Fibroblast of pulmonary artery (primary cell): ENCODE data around the gene GPC3.
A peak's percentile ranks its signal among the peaks of the same experiment; 100 is the strongest.

ENCODE experiments used
- DNase-seq: peaks from one replicate; pipeline ENCODE4 v3.0.0-alpha.2; 2010; ENCODE audit warnings: low read depth
- H3K4me3 ChIP-seq: replicated peaks from 2 replicates; pipeline ENCODE4 v1.5.1; 2011; ENCODE audit warnings: low read depth, mild to moderate bottlenecking, control low read depth, low read length, moderate library complexity
- CTCF ChIP-seq: IDR thresholded peaks from 2 replicates; pipeline ENCODE4 v1.5.1; 2011; ENCODE audit warnings: mild to moderate bottlenecking, control low read depth, low read length, inconsistent platforms; ENCODE audit errors: missing control alignments

GPC3 gene

DNA sequence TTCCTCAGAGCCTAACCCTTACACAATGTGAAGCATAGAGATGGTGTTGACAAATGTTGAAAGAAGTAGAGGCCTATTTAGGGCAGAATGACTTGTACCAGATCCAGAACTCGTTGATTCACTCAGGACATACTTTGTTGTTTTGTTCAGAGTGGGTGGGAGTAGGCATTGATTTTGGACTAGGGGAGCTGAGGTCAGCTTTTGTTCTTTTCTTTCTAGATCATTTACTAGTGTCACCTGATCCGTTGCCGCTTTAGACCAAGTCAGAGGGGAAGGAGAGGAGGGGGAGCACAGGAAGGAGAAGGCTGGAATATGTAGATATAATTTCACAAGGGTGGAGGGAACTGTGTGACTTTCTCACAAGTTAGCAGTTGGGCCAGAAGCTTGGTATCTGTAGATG lies 287.7 kb downstream of the GPC3 start:
- no peak overlapping the region for H3K4me3 ChIP-seq
- TF ChIP-seq CTCF = no peak
- DNase-seq = peak; percentile 7

DNA sequence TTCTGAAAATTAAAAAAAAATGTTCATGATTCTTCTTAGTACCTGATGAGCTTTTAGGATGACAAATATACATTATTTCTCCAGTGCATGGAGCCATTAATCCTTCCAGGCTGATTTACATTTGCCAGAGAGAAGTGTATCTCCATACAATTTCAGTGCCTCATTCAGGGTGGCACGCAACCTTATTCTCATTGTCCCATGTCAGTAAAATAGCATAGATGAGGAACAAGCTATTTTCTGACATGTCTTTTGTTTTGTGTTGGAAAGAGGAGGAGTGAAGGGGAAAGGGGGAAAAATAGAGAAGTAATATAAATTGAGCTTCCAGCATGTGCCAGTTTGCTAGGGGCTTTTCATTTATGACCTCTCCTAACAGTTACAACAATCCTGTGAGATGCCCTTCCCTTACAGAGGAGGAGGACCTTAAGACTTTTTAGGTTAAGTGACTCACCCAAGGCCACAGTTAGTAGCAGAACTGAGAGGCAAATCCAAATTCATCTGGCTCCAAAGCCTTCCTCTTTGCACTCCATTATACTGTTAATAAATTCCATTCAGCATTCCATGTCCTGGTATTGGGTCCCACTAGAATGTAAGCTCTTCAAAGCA lies 295.3 kb downstream of the GPC3 start:
- no peak overlapping the region for H3K4me3 ChIP-seq
- TF ChIP-seq CTCF = no peak
- DNase-seq = no peak

GRCh38 chrX:133685822-133686221 lies 299.6 kb downstream of the GPC3 start:
- DNase-seq = no peak
- no peak overlapping the region for H3K4me3 ChIP-seq
- no peak for TF ChIP-seq CTCF

- no peak overlapping the region for H3K4me3 ChIP-seq
- DNase-seq = no peak
- no peak for TF ChIP-seq CTCF
Observed at GRCh38 chrX:133681897-133682296, 303.5 kb downstream of the GPC3 start.

GRCh38 chrX:133681421-133681820 lies 304.0 kb downstream of the GPC3 start:
- H3K4me3 ChIP-seq = no peak overlapping the region
- no peak for DNase-seq
- TF ChIP-seq CTCF = no peak

DNA sequence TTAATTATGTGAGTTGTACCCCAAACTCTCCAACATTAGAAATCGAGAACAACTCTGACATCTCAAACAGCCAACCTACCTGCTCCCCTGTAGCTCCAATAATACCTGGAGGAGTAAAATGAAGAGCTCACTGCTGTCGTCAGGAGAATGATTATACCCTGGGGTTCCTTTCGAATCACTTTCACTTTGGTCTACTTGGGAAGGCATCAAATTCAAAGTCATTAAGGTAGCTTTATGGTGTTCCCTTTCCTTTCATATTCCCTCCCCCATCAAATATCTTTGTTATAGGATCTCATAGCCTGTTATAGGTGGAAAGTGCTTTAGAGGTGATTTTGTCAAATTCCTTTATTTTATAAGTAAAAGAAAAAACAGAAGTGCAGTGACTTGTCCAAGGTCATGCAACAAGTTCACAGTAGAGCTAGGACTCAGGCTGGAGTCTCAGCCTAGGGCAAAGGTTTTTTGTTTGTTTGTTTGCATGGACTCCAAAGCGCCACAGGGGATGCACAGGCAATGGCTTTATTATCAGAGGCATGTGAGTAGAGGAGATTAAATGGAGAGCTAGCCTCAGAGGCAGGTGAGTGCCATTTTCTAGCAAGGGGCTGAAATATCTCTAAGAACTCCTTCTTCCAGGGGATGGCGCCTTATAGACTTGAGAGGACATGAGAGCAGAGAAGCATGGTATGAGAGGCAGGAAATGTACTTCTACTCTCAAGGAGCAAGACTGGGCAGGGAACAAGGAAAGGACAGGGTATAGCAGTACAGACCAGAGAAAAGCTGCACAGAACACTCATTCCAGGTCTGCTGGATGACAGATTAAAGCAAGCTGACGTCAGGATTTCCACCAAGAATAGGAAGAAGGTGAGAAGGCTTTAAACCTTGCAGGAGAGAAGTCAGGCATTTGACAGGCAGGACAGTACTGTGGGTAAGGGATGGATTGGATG lies 308.0 kb downstream of the GPC3 start:
- DNase-seq = no peak
- TF ChIP-seq CTCF = no peak
- no peak overlapping the region for H3K4me3 ChIP-seq
